NOMO-1 treated with DMSO at 0.1 percent for 48 hours (cell line): ENCODE data around the gene KCNK18.
A peak's percentile ranks its signal among the peaks of the same experiment; 100 is the strongest.
"Not testable (repeated sequence)": the region's sequence is repeated elsewhere in the genome, so short reads cannot be mapped to it uniquely, and the experiment has no call there.

Source experiments
- DNase-seq: peaks from one replicate; lab custom pipeline; 2025; ENCODE audit not compliant: unreplicated experiment; lab: John Stamatoyannopoulos, UW

Gene KCNK18

DNA sequence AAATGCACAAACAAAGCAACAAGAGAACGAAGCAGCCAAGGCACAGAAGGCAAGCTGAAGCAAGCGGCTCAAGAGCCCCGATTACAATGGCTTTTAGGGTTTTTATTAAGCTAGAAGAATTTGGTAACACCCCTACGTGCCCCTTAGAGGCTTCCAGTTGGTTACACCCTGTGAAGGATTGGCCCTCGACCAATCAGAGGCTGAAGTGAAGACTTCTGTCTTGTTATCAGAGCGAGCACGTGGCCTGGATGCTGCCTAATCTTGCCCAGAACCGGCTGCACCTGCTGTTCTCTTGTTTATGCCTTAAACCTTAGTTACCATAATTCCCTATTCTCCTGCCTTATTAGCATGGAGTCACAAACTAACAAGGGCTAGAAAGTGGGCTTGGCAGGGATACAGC, 21.4 kb downstream of the KCNK18 start:
- DNase-seq, result no peak

DNA sequence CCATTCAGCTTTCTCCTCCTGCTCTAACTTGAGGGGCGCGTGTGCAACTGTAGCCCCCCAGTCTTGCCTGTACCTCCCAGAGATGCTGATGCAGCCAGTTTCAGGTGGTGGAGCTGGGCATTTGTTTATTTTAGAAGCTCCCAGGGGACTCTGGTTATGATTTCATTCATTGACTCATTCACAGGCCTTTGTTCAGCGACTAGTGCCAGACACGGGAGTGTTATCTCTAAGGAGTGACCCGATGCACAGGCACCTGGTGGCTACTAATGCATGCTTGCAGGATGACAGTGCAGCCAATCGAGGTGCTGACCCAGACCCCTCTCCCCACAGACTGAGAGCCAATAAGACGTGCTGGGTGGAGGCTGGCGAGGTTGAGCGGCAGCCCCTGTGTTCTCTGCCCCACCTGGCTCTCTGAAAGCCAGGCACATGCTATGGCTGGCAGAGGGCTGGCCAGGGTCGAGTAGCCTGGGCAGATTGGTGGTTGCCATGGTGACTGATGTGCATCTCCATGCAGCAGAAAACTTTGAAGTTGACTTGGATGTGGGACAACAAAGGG, 23.9 kb downstream of the KCNK18 start:
- no peak for DNase-seq

DNA sequence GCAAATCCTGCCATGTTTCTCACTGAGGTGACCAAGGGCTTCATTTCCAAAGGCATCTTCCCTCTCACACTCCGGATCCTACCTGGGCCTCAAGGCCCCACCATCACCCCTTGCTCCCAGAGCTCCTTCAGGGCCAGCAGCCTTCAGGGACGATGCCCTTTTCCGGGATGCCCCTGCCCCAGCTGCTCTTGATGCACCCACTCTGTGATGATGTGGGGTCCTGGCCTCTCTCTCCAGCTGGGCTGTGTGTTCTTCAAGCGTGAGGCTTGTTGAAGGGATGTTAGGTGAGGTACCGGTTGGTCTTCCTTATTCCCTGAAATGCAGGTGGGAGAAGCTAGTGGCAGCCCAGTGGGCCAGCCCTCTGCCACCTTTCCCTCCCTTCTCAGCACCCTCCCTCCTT, 25.3 kb downstream of the KCNK18 start:
- no peak for DNase-seq

DNA sequence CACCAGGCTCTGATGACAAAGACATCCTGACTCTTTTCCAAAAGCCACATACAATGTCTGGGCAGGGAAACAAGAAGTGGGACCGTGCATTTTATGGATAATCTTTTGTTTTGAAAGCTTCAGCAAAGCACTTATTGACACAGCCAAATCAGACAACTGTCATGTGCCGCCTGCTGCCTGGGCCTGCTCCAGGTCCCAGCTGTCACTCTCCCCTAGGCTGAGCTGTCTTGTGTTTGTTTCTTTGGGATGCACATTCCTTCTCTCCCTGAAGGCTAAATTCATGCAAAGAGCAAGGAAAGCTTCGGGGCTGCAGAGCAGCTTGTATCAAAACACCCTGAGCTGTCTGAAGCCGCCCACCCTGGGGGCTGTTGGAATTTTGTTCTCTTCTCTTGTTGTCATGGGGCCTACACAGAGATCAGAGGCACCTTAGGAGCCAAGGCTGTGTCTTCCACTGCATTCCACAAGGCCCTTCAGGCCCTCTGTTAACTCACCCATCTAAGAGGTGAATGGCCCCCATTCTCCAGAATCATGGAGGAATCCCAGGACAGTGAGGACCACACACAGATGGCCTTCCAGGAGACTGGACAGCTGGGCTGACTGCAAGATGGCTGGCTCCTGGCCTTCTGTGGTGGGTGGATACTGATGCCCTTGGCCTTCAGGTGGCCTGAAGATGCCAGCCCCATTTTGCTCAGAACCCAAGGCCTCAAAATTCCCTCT, 25.8 kb downstream of the KCNK18 start:
- DNase-seq, result no peak

DNA sequence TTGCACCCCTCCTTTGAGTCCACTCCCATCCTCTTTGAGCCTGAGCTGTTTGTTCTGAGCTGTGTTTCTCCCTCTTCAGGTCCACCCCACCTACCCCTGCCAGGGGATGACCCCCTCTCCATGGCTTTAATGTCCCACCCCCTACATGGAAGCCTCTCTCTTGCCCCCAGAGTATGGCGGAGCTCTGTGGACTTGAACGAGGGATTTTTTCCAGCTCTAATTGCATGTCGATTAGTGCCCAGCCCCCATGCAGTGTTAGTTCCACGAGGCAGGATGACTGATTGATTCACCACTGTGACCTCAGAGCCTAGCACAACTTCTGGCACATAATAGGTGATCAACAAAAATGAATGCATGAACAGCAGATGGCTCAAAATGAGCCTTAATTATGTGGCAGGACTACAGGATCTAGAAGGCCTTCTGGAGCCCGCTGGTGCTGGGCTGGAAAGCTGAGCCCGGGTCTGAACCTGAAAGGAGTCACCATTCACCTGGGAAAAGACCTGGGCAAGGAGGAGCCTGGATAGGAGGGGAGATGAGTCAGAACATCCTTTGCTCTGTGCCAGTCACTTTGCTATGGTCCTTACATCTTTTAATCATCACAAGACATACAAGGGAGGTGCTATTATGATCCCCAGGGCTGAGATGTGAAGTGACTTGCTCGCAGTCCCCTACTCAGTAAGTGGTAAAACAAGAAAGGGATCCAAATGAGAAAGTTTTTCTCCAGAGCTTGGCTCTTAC, 26.6 kb downstream of the KCNK18 start:
- no peak for DNase-seq

DNA sequence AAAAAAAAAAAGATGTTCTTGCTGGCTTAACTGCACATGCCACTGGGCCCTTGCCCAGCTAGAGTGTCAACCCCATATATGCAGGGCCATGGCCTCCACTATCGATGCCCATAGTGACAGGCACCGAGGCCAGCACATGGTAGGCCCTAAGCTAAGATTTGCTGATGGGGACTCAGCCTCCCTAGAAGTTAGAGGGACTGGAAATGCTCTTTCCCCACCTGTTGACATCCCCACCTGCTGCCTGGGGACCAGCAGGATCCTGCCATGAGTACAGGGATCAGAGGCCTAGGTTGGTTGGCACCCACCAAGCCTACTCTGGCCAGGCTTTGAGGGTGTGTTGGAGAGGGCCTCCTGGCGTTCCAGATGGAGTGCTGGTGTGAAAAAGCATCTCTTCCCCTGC, 27.6 kb downstream of the KCNK18 start:
- DNase-seq, result no peak

DNA sequence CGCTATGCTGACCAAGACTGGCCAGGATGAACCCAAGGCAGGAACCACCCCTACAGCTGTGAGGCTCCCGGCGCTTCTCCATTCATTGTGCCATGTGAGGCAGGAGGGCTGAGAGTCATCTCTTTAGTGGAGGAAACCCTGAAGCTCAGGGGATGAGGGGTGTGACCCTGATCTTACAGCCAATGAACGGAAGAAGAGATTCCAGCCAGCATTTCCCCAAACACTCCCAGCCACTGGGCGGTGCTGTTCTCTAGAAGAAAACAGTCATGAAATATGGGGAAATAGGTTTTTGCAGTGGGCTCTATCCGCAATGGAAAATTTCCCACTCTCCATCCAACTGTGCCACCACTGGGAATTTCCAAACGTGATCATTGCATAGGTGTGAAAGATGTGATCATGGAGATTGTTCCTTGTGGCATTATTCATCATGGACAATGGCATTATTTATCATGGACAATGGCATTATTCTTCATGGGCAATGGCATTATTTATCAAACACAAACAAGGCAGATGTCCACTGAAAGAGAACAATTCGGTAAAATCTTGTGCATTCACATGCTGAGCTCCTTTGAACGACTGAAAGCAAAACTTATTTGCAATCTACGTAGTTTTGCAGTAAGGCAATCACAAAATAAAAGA, 29.6 kb downstream of the KCNK18 start:
- peak; percentile 54 for DNase-seq

DNA sequence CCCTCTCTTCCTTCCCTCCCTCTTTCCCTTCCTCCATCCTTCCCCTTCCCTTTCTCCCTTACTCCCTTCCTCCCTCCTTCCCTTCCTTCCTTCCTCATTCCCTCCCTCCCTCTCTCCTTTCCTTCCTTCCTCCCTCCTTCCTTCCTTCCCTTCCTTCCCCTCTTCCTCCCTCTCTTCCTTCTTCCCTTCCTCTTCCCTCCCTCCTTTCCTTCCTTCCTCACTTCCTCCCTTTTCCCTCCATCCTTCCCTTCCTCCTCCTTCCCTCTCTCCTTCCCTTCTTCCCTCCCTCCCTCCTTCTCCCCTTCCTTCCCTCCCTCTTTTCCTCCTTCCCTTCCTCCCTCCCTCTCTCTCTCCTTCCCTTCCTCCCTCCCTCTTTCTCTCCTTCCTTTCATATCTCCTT, 30.9 kb downstream of the KCNK18 start:
- no peak for DNase-seq

DNA sequence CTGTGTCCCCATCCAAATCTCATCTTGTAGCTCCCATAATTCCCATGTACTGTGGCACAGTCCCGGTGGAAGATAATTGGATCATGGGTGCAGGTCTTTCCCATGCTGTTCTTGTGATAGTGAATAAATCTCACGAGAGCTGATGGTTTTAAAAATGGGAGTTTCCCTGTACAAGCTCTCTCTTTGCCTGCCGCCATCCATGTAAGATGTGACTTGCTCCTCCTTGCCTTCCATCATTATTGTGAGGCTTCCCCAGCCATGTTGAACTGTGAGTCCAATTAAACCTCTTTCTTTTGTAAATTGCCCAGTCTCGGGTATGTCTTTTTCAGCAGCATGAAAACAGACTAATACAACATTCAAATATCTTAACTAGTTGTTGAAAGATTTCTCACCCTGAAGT, 32.8 kb downstream of the KCNK18 start:
- not testable (repeated sequence) for DNase-seq

DNA sequence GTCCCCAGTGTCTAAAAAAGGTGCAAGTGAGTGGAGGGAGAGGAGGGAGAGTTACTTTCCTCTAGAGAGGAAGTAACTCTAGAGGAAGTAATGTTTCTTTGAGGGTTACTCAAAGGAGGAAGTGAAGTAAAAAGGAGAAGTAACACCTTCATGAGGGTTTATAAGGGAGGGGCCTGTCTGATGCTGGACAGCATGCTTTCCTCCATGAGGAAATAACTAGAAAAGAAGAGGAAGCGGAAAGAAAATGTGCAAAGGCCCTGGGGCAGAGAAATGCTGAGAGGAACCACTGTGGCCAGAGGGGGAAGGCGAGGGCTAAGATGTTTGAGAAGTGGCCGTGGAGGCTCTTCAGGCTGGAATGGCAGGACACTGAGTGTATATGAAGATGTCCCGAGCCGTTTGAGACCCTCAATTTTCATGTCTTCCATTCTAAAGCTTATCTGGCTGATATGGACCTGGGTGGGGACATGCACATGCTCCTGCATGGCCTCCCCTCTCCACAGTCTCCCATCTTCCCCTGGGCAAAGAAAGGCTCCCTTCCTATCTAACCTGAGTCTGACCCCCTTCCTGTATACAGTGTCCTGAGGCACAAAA, 40.2 kb downstream of the KCNK18 start:
- peak; percentile 97 for DNase-seq

DNA sequence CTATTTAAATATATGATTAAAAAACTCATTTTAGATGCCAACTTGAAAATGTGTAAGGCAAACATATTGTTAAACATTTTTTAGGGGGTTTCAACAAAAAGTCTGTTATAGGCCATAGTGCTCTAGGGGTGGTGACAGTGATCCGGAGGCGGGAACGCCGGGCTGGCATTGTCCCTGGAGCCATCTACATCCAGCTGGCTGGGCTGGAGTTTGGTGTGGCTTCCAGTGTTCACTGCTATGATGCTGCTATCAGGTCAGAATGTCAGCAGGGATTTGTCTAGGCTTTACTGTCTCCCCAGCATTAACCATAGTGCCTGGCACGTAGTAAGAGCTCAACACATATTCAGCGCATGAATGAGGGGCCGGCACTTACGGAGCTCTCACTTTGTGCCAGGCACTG, 41.8 kb downstream of the KCNK18 start:
- DNase-seq, result no peak

DNA sequence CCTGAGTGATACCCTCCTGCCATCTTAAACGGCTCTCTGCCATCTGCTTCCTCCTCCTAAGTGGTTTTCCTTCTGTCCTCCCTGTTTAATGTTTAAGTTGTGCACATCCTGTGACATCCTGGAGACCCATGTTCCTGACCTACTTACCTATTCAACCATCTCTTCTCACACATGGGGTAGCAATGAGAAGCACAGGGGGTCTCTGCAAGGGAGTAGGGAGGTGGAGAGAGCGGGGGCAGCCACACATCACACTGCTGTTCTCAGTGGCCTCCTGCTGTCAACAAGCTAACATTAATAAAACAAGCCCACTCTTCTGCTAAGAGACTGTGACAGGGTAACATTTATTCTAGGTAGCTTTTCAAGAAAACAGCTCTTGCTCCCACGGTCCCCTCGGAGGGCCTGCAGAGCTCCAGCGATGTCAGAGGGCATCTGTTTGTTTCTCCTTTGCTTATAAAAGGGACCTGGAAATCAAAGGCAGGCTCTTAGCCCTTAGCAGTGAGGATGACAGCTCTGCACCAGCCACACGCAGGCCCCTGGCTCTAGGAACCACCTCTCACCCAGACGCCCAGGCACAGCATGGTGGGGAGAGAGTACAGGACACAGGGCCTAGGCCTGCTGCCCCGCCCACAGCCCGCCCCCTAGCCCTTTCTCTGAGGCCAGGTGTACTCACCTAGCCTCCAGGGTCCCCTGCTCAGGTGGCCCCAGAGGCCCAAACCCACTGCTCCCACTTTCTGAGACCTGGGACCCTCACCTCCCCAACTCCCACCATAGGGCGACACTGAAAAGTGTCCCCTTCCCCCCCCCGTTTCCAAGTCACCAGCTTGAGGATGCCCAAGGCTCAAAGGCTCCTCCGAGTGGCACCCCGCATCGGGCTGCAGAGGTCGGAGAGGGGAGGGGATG, 42.7 kb downstream of the KCNK18 start:
- DNase-seq, result no peak

DNA sequence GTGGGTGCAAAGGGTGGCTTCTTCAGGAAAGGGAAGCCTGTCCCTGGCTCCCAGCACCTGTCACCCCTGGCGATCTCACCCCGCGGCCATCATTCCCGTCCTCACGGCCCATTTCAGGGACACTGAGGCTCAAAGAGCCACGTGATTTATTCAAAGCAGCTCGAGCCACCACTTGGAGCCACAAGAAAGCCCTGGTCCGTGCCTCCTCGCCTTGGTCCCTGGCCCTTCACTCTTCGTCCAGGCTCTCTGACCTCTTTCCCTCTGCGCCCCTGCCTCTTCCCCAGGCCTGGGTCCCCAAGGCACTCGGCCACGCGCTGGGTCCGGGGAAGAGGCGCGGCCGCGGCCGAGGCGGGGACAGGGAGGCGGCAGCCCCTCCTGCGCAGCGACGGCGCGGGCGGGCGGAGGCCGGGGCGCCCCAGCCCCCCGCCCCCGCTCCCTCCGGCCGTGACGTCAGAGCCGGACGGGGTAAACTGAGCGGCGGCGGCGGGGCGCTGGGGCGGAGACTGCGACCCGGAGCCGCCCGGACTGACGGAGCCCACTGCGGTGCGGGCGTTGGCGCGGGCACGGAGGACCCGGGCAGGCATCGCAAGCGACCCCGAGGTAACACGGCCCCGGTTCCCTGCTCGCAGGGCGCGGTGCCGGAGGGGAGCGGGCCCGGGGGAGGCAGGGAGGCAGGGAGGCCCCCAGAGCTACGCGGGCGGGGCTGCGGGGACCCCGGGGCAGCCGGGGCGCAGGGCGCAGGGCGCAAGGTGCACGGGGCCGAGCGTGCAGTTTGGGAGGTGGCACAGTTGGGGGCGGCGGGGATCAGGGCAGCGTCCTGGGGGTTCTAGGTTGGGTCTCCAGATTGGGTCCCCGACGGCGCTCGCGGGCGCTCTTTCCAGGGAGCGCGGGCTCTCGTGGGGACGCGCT, 43.6 kb downstream of the KCNK18 start, which contains the start of gene SLC18A2:
SLC18A2 (plus strand) TSS at position 494 of the 909 bp plus-strand sequence. CDS start 580 bp downstream, outside the sequence.
- no peak for DNase-seq

DNA sequence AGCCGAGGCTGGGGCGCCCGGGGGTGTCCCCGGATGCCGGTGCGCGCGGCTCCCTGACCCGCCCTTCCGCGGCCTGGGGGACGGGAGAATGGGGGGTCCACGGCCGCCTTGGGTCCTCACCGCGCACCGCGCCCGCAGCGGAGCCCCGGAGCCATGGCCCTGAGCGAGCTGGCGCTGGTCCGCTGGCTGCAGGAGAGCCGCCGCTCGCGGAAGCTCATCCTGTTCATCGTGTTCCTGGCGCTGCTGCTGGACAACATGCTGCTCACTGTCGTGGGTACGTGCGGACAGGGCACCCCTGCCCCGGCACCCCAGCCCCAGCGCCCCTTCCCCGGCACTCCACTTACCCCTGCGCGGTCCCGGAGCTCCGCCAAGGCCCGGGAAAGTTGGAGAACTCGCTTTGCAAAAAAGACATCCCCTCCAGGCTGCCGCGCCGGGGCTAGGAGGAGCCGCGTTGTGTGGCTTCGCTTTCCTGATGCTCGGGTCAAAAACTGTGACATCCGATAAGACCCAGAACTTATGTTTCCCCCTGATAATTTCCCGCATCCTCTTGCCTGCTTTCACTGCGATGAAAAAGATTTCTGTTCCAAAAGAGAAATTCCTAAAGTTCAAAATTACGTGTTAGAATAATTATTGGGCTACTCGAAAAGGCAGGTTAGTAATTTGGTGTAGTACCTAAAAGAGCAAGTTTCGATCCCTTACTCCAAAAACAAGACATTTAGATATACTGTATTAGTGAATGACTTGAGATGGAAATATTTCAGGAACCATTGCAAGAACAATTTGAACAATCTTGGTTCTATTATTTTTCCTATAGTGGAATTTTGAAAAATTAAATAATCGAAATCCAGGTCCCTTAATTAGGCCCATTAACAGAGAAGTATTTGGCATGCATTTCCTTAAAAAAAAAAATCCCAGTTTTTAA, 44.5 kb downstream of the KCNK18 start:
- no peak for DNase-seq

DNA sequence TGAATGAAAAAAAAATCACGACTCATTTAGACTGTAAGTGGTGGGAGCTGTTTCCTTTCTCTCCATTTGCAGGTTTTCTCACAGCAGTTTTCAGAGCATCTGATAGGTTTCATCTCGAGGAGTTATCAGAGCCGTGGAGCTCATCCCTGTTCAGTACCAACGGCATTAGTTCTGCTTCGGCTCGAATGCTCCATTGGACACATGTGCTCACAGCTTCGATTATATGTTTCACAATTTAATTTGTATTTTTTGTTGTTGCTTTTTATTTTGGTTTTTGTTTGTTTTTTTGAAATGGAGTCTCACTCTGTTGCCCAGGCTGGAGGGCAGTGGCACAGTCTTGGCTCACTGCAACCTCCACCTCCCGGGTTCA, 45.2 kb downstream of the KCNK18 start:
- no peak for DNase-seq

DNA sequence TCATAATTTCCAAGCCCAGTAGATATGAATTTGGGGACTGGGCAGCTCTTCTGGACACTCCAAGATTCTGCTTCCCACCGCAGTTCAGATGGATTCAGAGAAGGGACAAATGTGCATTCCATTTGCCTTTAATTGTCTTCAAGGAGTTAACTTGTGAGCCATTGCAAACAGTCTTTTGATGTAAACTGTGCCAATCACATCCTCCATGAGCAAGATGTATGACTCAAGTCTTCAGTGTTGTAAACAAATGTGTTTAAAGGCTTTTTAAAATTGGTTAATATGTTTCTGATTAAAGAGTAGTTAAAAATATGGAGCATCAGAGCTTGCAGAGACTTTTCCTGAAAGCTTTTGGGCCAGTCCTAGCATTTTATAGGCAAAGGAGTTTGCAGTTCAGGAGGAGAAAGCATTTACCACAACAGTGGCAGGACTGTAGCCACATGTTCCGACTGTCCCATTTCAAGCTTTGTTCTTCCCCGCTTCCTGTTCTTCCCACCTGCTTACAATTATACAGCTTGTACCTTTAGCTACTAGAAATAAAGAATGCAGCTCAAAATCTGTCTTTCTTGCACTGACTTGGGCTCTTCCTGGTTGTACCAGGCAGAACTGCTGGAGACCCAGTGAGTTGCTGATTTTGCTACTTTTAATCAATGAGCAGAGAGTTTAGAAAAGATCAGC, 49.8 kb downstream of the KCNK18 start:
- no peak for DNase-seq

DNA sequence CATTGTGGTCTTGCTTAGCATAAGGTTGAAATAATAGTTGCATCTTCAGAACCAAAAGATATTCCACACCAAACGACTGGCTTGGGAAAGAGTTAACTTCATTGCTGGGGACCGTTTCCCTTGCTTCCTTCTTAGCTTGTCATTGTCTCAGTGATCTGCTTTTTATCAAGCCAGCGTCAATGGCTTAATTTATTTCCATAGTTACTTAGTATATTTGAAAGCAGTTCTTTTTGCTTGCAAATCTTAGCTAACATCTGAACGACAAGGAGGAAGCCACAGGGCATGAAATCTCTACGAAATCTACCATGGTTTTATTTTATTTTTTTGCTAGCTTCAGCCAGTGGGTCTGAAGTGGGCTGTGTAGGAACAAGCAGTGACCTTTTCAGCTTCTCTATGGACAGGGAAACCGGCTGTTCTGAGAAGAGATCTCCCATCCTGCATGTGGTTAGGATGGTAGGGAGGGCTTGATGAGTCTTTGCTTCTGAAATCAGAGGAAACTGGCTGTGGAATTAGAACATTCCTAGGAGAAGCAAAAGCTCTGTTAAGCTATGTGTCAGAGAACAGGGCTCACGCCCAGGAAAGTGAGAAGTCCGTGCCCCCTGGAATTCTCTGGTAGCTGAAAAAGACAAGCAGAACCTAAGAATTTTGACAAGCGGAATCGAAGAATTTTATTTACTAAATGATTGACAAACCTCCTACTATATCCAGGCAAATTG, 51.6 kb downstream of the KCNK18 start:
- no peak for DNase-seq
